PC-9 (cell line): ENCODE data around the gene LY86. TPM values are rescaled to one million over a fixed set of nuclear protein-coding genes. Genes with fewer than 3 reads are reported as not detected.

Source experiments
- BruUV-seq: library from RNA; stranded (reverse); fragments of 400-500 nt; replicated peaks from 2 replicates; lab custom pipeline; 2021; lab: Mats Ljungman, UMichigan
- CTCF ChIA-PET: fragments of 300-600 bp; sonication (Branson Sonifier 250); formaldehyde crosslinking; loops from one replicate; lab custom pipeline; 2022; ENCODE audit warnings: antibody characterized with exemption; lab: Charles Lee
- POLR2A ChIA-PET: fragments of 300-600 bp; sonication (Branson Sonifier 250); formaldehyde crosslinking; loops from one replicate; lab custom pipeline; 2022; ENCODE audit warnings: antibody characterized with exemption; ENCODE audit not compliant: unreplicated experiment; lab: Charles Lee
- DNase-seq, 2 experiments: peaks; one replicate each; pipeline versions ENCODE4 v3.0.0 to v3.0.0-alpha.2; 2015 to 2022; ENCODE audit warnings: mixed read lengths in 1 of 2
- H2AFZ ChIP-seq: fragments of 200-600 bp; sonication (generic); 2 replicates; pipeline ENCODE4 v1.8.1; 2017; ENCODE audit warnings: antibody characterized with exemption
- H3F3A ChIP-seq: fragments of 200-600 bp; sonication (generic); 2 replicates; pipeline ENCODE4 v1.8.1; 2017; ENCODE audit warnings: antibody characterized with exemption, mild to moderate bottlenecking, low read depth; ENCODE audit not compliant: insufficient read depth
- H3K27ac ChIP-seq: fragments of 200-600 bp; sonication (generic); 2 replicates; pipeline ENCODE4 v1.6.1; 2016; ENCODE audit warnings: mixed run types
- H3K27me3 ChIP-seq: fragments of 200-600 bp; sonication (generic); 2 replicates; pipeline ENCODE4 v1.6.1; 2016; ENCODE audit warnings: low read depth, mixed run types; ENCODE audit not compliant: insufficient read depth
- H3K36me3 ChIP-seq: fragments of 200-600 bp; sonication (generic); 2 replicates; pipeline ENCODE4 v1.6.1; 2016; ENCODE audit warnings: low read depth, mixed run types
- H3K4me1 ChIP-seq: fragments of 200-600 bp; sonication (generic); replicated peaks from 2 replicates; pipeline ENCODE4 v1.6.1; 2016; ENCODE audit warnings: mixed run types; ENCODE audit not compliant: insufficient read depth
- H3K4me2 ChIP-seq: fragments of 200-600 bp; sonication (generic); 2 replicates; pipeline ENCODE4 v1.6.1; 2017; ENCODE audit warnings: mixed run types
- H3K4me3 ChIP-seq: fragments of 200-600 bp; sonication (generic); 2 replicates; pipeline ENCODE4 v1.6.1; 2016; ENCODE audit warnings: mixed run types
- H3K79me2 ChIP-seq: fragments of 200-600 bp; sonication (generic); 2 replicates; pipeline ENCODE4 v1.6.1; 2017; ENCODE audit warnings: low read depth, mixed run types
- H3K9me2 ChIP-seq: fragments of 200-600 bp; sonication (generic); 2 replicates; pipeline ENCODE4 v1.8.1; 2017; ENCODE audit warnings: mild to moderate bottlenecking; ENCODE audit not compliant: insufficient read depth
- H3K9me3 ChIP-seq: fragments of 200-600 bp; sonication (generic); 2 replicates; pipeline ENCODE4 v1.8.1; 2016; ENCODE audit warnings: low read depth; ENCODE audit not compliant: insufficient read depth
- H4K20me1 ChIP-seq: fragments of 200-600 bp; sonication (generic); 2 replicates; pipeline ENCODE4 v1.8.1; 2017; ENCODE audit not compliant: insufficient read depth
- CTCF ChIP-seq: fragments of 200-600 bp; sonication (generic); conservative IDR thresholded peaks from 2 replicates; pipeline ENCODE4 v1.6.1; 2017; ENCODE audit warnings: mixed run types, antibody characterized with exemption, mild to moderate bottlenecking, moderate library complexity
- EZH2 ChIP-seq: fragments of 200-600 bp; sonication (generic); IDR thresholded peaks from 2 replicates; pipeline ENCODE4 v1.8.0; 2017; ENCODE audit warnings: antibody characterized with exemption, low read depth
- intact Hi-C: fragments of 100-400 bp; cut with micrococcal nuclease; formaldehyde crosslinking; loops from one replicate; pipeline ENCODE4 v1.10.0; 2022; ENCODE audit not compliant: unreplicated experiment
- total RNA-seq: library from RNA; stranded (reverse); gene quantifications from 2 replicates; pipeline ENCODE4 v1.2.3, GENCODE V29; 2021

The LY86 gene
- total RNA-seq, 1 experiment from 2014 or later: not detected

GRCh38 chr6:6593867-6594468 is 5.4 kb downstream of the LY86 start:
- Histone ChIP-seq H3K4me2 (no peak overlapping the region), H3K4me3 (no peak overlapping the region), H4K20me1 (no peaks in the 10 kb centered on the region), H3K36me3 (no peaks in the 10 kb centered on the region), H3K9me3 (no peaks in the 10 kb centered on the region), H3K27me3 (no peaks in the 10 kb centered on the region), H3K4me1 (peaks cover 4% of the 10 kb centered on the region; the same call in 1 of the 2 replicates), H3K79me2 (no peaks in the 10 kb centered on the region), H3F3A (no peaks in the 10 kb centered on the region), H3K9me2 (no peaks in the 10 kb centered on the region), H2AFZ (no peak overlapping the region), H3K27ac (no peak overlapping the region)
- DNase-seq: peak in 1 of 2 experiments; percentile 48
- intact Hi-C loops: no loop called here
- no TSS peak for BruUV-seq
- TF ChIP-seq EZH2 (no peak), CTCF (no peak)
- POLR2A ChIA-PET: no interaction called here
- CTCF ChIA-PET: no interaction called here

- H3K27me3 ChIP-seq: no peaks in the 10 kb centered on the region
- H3K9me3 ChIP-seq: no peaks in the 10 kb centered on the region
- no peaks in the 10 kb centered on the region for H4K20me1 ChIP-seq
- POLR2A ChIA-PET: no interaction called here
- BruUV-seq: no TSS peak
- peaks cover 4% of the 10 kb centered on the region; the same call in 1 of the 2 replicates for H3K4me1 ChIP-seq
- H3F3A ChIP-seq: no peaks in the 10 kb centered on the region
- CTCF ChIA-PET: no interaction called here
- no peak overlapping the region for H3K4me2 ChIP-seq
- no peaks in the 10 kb centered on the region for H3K36me3 ChIP-seq
- TF ChIP-seq EZH2: no peak
- no peak for TF ChIP-seq CTCF
- no peak for DNase-seq
- no peak overlapping the region for H3K27ac ChIP-seq
- intact Hi-C loops: no loop called here
- H2AFZ ChIP-seq: no peak overlapping the region
- no peaks in the 10 kb centered on the region for H3K79me2 ChIP-seq
- no peaks in the 10 kb centered on the region for H3K9me2 ChIP-seq
- H3K4me3 ChIP-seq: no peak overlapping the region
These were observed 6.5 kb downstream of the LY86 start for GRCh38 chr6:6595025-6595424.

GRCh38 chr6:6595952-6596351 is 7.4 kb downstream of the LY86 start:
- Histone ChIP-seq H2AFZ (no peak overlapping the region), H3K27ac (no peak overlapping the region), H3K36me3 (no peaks in the 10 kb centered on the region), H3F3A (no peaks in the 10 kb centered on the region), H3K4me1 (peaks cover 10% of the 10 kb centered on the region), H3K9me2 (no peaks in the 10 kb centered on the region), H3K4me2 (no peak overlapping the region), H3K4me3 (no peak overlapping the region), H3K79me2 (no peaks in the 10 kb centered on the region), H4K20me1 (no peaks in the 10 kb centered on the region), H3K9me3 (no peaks in the 10 kb centered on the region), H3K27me3 (no peaks in the 10 kb centered on the region)
- intact Hi-C loops: no loop called here
- ChIA-PET POLR2A (interaction anchor here (0.5 kb wide), 1 partner anchor 455 kb away, joined by 3 read pairs; no protein-coding TSS in a partner anchor), CTCF (no interaction called here)
- no peak for TF ChIP-seq EZH2
- TF ChIP-seq CTCF: no peak
- peak in 1 of 2 experiments; percentile 65 for DNase-seq
- BruUV-seq: no TSS peak
